NB4 (cell line): Measurements from ENCODE around the gene RILP.

ENCODE experiments used
- MAX ChIP-seq: IDR thresholded peaks from 2 replicates; pipeline ENCODE4 v1.6.1; 2011; ENCODE audit warnings: low read depth, low read length
- POLR2A ChIP-seq: IDR thresholded peaks from 2 replicates; pipeline ENCODE4 v1.6.1; 2011; ENCODE audit warnings: mild to moderate bottlenecking; ENCODE audit not compliant: insufficient read length; ENCODE audit errors: extremely low read depth
- TF ChIP-seq, protein P1 (sequence below): IDR thresholded peaks from one replicate; pipeline ENCODE4 v1.5.1; 2012; ENCODE audit warnings: low read depth, low read length

DNA sequence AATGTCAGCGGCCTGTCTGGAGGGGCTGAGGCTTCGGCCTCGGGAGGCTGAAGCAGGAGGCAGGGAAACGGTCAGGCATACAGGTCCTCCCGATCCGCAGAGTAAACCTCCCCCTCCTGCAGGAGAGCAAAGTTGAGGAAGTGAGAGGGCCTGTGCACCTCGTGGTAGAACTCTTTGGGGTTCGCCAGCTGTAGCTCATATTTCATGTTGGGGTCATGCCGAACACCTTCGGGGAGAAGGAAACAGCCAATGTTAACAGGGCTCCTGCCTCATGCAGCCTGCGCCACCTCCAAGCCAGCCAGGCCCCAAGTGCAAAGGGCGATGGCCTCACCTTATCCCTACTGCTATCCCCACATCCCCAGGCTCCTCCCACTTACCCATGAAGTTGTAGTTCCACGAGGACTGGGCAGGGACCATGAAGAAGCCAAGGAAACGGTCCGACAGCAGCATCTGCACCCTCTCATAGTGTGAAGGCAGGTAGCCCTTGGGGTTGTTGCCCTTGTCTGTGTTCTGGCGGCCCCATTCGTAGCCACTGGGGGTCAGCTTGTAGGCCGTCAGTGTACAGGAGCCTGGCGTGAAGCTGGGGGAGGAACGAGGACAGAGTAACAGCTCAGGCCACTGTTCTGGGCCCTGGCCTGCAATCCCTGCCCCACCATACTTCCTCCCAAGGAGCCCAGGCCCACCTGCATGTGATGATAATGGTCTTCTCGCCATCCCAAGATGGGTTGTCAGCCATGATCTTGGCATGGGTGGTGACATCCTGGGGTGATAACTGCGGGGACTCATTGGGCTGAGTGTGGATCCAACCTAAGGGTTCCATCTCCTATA, 1.3 kb upstream of the RILP start:
- TF ChIP-seq POLR2A (no peak), MAX (no peak)
- TF ChIP-seq, protein P1, sequence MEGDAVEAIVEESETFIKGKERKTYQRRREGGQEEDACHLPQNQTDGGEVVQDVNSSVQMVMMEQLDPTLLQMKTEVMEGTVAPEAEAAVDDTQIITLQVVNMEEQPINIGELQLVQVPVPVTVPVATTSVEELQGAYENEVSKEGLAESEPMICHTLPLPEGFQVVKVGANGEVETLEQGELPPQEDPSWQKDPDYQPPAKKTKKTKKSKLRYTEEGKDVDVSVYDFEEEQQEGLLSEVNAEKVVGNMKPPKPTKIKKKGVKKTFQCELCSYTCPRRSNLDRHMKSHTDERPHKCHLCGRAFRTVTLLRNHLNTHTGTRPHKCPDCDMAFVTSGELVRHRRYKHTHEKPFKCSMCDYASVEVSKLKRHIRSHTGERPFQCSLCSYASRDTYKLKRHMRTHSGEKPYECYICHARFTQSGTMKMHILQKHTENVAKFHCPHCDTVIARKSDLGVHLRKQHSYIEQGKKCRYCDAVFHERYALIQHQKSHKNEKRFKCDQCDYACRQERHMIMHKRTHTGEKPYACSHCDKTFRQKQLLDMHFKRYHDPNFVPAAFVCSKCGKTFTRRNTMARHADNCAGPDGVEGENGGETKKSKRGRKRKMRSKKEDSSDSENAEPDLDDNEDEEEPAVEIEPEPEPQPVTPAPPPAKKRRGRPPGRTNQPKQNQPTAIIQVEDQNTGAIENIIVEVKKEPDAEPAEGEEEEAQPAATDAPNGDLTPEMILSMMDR, result no peak
